ENCODE results near the gene GALNT4. TPM values are rescaled to one million over a fixed set of nuclear protein-coding genes. Genes with fewer than 3 reads are reported as not detected.

Gene GALNT4
- total and polyA plus RNA-seq, 11 donors: 1.4 to 5.4 (median 2.3) TPM

DNA sequence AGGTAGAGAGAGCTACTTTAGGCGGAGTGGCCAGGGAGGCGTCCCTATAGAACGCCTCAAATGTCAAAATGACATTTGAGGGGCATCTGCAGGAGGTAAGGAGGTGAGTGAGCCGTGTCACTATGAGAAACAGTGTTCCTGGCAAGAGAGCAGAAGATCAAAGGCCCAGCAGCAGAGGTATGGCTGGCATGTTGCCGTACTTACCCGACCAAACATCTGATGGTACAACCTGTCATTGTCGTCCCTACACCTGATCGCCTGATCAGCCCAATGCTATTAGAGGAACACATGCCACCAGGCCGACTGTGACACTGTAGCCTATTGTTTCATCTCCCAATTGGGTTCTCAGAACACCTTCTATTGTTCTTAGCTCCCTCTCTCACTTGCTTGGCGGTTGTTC lies 35.2 kb upstream of the GALNT4 start:
- intact Hi-C loops (cut with DNase I): no loop called here
- WGBS, 4 donors: 85 to 91% (median 89%) methylated on average over 10 of the region's 10 CpGs

DNA sequence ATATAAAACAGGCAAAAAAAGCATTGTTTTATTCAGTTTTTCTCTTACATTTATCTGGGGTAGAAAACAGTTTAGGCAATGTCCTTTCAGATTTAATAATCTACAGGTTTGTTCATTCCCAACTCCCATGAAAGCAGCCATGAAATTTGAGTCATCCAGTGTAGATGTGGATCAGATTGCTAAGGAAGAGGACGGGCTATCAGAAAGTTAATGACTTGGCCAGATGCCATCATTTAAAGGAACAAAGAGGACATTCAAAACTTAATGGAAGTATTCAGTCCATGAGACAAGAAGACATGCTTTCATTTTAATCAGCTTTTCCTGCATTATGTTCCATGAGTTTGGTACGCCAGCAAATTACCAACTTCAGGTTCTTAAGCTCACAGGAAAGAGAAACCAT lies 32.4 kb upstream of the GALNT4 start:
- DNase-seq: no peak

More for the DNA sequence above, 35.2 kb upstream of the GALNT4 start:
- no peak for TF ChIP-seq POLR2A (IDR thresholded peaks at IDR 0.05)
- TF ChIP-seq, protein P1, sequence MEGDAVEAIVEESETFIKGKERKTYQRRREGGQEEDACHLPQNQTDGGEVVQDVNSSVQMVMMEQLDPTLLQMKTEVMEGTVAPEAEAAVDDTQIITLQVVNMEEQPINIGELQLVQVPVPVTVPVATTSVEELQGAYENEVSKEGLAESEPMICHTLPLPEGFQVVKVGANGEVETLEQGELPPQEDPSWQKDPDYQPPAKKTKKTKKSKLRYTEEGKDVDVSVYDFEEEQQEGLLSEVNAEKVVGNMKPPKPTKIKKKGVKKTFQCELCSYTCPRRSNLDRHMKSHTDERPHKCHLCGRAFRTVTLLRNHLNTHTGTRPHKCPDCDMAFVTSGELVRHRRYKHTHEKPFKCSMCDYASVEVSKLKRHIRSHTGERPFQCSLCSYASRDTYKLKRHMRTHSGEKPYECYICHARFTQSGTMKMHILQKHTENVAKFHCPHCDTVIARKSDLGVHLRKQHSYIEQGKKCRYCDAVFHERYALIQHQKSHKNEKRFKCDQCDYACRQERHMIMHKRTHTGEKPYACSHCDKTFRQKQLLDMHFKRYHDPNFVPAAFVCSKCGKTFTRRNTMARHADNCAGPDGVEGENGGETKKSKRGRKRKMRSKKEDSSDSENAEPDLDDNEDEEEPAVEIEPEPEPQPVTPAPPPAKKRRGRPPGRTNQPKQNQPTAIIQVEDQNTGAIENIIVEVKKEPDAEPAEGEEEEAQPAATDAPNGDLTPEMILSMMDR (IDR thresholded peaks at IDR 0.05): no peak
- no peak overlapping the region for H3K27ac ChIP-seq
- H3K36me3 ChIP-seq: no peaks in the 10 kb centered on the region
- no peaks in the 10 kb centered on the region for H3K4me1 ChIP-seq
- H3K27me3 ChIP-seq: no peaks in the 10 kb centered on the region
- ATAC-seq: no peak
- DNase-seq: no peak
- no peaks in the 10 kb centered on the region for H3K9me3 ChIP-seq
- H3K4me3 ChIP-seq: no peak overlapping the region

DNA sequence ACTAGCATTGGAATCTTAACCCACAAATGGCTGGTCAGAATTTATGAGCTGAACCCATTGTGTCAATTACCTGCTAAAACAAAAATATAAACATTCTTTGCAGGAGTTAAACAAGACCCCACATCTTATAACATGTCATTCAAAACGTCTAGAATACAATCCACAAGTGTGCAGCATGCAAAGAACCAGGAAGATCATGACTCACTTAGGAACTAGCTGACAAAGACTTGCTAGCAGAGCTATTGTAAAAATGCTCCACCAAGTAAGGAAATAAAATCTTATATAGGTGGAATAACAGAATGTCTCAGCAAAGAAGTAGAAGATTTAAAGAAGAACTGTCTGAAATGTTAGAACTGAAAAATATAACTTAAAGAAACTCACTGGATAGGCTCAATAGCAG lies 27.8 kb upstream of the GALNT4 start:
- ATAC-seq: no peak
- Histone ChIP-seq H3K4me3 (no peak overlapping the region), H3K27ac (no peak overlapping the region), H3K9me3 (no peaks in the 10 kb centered on the region), H3K36me3 (no peaks in the 10 kb centered on the region), H3K4me1 (no peaks in the 10 kb centered on the region), H3K27me3 (no peaks in the 10 kb centered on the region)
- no peak for DNase-seq
- intact Hi-C loops (cut with DNase I): no loop called here
- 32 to 42% (median 35%) methylated on average over 1 of the region's 1 CpG for WGBS, 4 donors
- TF ChIP-seq POLR2A (IDR thresholded peaks at IDR 0.05): no peak
- TF ChIP-seq, protein P1 (IDR thresholded peaks at IDR 0.05): no peak

More for the DNA sequence above, 32.4 kb upstream of the GALNT4 start:
- Histone ChIP-seq H3K4me3 (no peak overlapping the region), H3K27ac (no peak overlapping the region), H3K4me1 (no peaks in the 10 kb centered on the region), H3K9me3 (no peaks in the 10 kb centered on the region), H3K27me3 (no peaks in the 10 kb centered on the region), H3K36me3 (no peaks in the 10 kb centered on the region)
- ATAC-seq: peak in 1 of 4 donors; percentile 34
- intact Hi-C loops (cut with DNase I): no loop called here
- TF ChIP-seq, protein P1 (IDR thresholded peaks at IDR 0.05): no peak
- no peak for TF ChIP-seq POLR2A (IDR thresholded peaks at IDR 0.05)
- WGBS, 4 donors: 42 to 53% (median 45%) methylated on average over 2 of the region's 2 CpGs

DNA sequence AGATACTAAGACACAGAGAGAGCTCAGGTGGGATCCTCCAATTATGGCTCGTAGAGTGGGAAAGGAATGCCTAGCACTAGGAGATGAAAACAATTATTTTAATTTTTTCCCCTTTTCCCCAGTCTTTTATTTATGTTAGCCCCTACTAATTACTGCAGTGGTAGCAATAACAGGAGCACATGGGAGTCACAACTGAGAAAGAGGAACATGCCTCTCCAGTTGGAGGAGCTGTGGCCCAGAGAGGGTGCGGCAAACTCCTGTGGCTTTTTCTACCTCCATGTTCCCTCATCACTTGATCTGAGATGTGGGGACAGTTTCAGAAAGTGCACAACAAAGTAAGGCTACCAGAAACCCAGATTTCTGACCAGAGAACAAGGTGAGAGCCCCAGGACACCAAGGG lies 27.2 kb upstream of the GALNT4 start:
- 91 to 100% (median 98%) methylated on average over 2 of the region's 2 CpGs for WGBS, 4 donors
- DNase-seq (no peak), ATAC-seq (no peak)
- no peak overlapping the region for H3K27ac ChIP-seq
- H3K9me3 ChIP-seq: no peaks in the 10 kb centered on the region
- no peak overlapping the region for H3K4me3 ChIP-seq
- no peaks in the 10 kb centered on the region for H3K36me3 ChIP-seq
- intact Hi-C loops (cut with DNase I): no loop called here
- H3K27me3 ChIP-seq: no peaks in the 10 kb centered on the region
- H3K4me1 ChIP-seq: no peaks in the 10 kb centered on the region
- TF ChIP-seq, protein P1 (IDR thresholded peaks at IDR 0.05): no peak
- TF ChIP-seq POLR2A (IDR thresholded peaks at IDR 0.05): no peak

Data from heart left ventricle (tissue), 16 donors.